ENCODE measurements around the gene C9orf78. TPM values are rescaled to one million over a fixed set of nuclear protein-coding genes. Genes with fewer than 3 reads are reported as not detected.

Gene C9orf78
- total and polyA plus RNA-seq, 2 experiments from 2014 or later: 46.8 to 80.7 TPM

GRCh38 chr9:129880654-129881546, 45.8 kb upstream of the C9orf78 start:
- H3K9me2 ChIP-seq (ENCODE audit: insufficient read depth): no peaks in the 10 kb centered on the region
- no peaks in the 10 kb centered on the region for H3K9me3 ChIP-seq (ENCODE audit: low read depth)
- no peak overlapping the region for H3K4me3 ChIP-seq
- H3F3A ChIP-seq (ENCODE audit: insufficient read depth): peaks cover 10% of the 10 kb centered on the region; the same call in 1 of the 2 replicates
- H3K27ac ChIP-seq: no peak overlapping the region
- TF ChIP-seq EZH2 (IDR thresholded peaks at IDR 0.05; ENCODE audit: insufficient read depth, poor library complexity, severe bottlenecking): no peak
- TF ChIP-seq EZH2phosphoT487 (IDR thresholded peaks at IDR 0.05; ENCODE audit: insufficient read depth, low read depth): no peak
- H3K79me2 ChIP-seq (ENCODE audit: insufficient read depth): no peaks in the 10 kb centered on the region
- 85 to 87% methylated on average over 27 to 28 of the region's 28 CpGs for WGBS, 2 experiments (ENCODE audit: low coverage in 1 of 2, low lambda C conversion rate in 2 of 2, missing lambda C conversion rate in 2 of 2)
- H2AFZ ChIP-seq: no peak overlapping the region
- in situ Hi-C loops (cut with MboI): loop anchor here (25.0 kb wide), 3 partner anchors 181 to 456 kb away; partner anchors contain the start of gene GPR107
- no peaks in the 10 kb centered on the region for H3K27me3 ChIP-seq (replicated peaks; ENCODE audit: insufficient read depth)
- no peak for DNase-seq
- H3K4me1 ChIP-seq (ENCODE audit: insufficient read depth): peaks cover 16% of the 10 kb centered on the region
- no peaks in the 10 kb centered on the region for H4K20me1 ChIP-seq (ENCODE audit: insufficient read depth)
- no peak overlapping the region for H3K4me2 ChIP-seq (ENCODE audit: unreplicated experiment)
- H3K9ac ChIP-seq: no peak overlapping the region
- H3K36me3 ChIP-seq (ENCODE audit: low read depth): no peaks in the 10 kb centered on the region

GRCh38 chr9:129879991-129880653, 45.0 kb upstream of the C9orf78 start:
- in situ Hi-C loops (cut with MboI): loop anchor here (25.0 kb wide), 3 partner anchors 182 to 457 kb away; partner anchors contain the start of gene GPR107
- H3K9me3 ChIP-seq (ENCODE audit: low read depth): no peaks in the 10 kb centered on the region
- H3K79me2 ChIP-seq (ENCODE audit: insufficient read depth): no peaks in the 10 kb centered on the region
- H3K4me1 ChIP-seq (ENCODE audit: insufficient read depth): peaks cover 12% of the 10 kb centered on the region
- no peak overlapping the region for H2AFZ ChIP-seq
- no peaks in the 10 kb centered on the region; the same call in 1 of the 2 replicates for H3K36me3 ChIP-seq (ENCODE audit: low read depth)
- no peaks in the 10 kb centered on the region for H3K9me2 ChIP-seq (ENCODE audit: insufficient read depth)
- TF ChIP-seq EZH2phosphoT487 (IDR thresholded peaks at IDR 0.05; ENCODE audit: insufficient read depth, low read depth) (no peak), EZH2 (IDR thresholded peaks at IDR 0.05; ENCODE audit: insufficient read depth, poor library complexity, severe bottlenecking) (no peak)
- no peaks in the 10 kb centered on the region for H4K20me1 ChIP-seq (ENCODE audit: insufficient read depth)
- H3K27me3 ChIP-seq (replicated peaks; ENCODE audit: insufficient read depth): no peaks in the 10 kb centered on the region
- no peak for DNase-seq
- no peak overlapping the region for H3K27ac ChIP-seq
- no peak overlapping the region for H3K9ac ChIP-seq
- WGBS, 2 experiments (ENCODE audit: low coverage in 1 of 2, low lambda C conversion rate in 2 of 2, missing lambda C conversion rate in 2 of 2): 89 to 94% methylated on average over 29 to 31 of the region's 31 CpGs
- no peak overlapping the region for H3K4me3 ChIP-seq
- H3F3A ChIP-seq (ENCODE audit: insufficient read depth): peaks cover 6% of the 10 kb centered on the region; the same call in 1 of the 2 replicates
- H3K4me2 ChIP-seq (ENCODE audit: unreplicated experiment): no peak overlapping the region

- Histone ChIP-seq H3K4me3 (no peak overlapping the region), H3F3A (ENCODE audit: insufficient read depth) (no peaks in the 10 kb centered on the region), H3K9ac (no peak overlapping the region), H3K9me3 (ENCODE audit: low read depth) (no peaks in the 10 kb centered on the region), H3K9me2 (ENCODE audit: insufficient read depth) (no peaks in the 10 kb centered on the region), H4K20me1 (ENCODE audit: insufficient read depth) (no peaks in the 10 kb centered on the region), H3K27ac (no peak overlapping the region), H3K4me2 (ENCODE audit: unreplicated experiment) (no peak overlapping the region), H3K36me3 (ENCODE audit: low read depth) (no peaks in the 10 kb centered on the region; the same call in 1 of the 2 replicates), H3K27me3 (replicated peaks; ENCODE audit: insufficient read depth) (no peaks in the 10 kb centered on the region), H2AFZ (no peak overlapping the region), H3K4me1 (ENCODE audit: insufficient read depth) (peaks cover 4% of the 10 kb centered on the region), H3K79me2 (ENCODE audit: insufficient read depth) (no peaks in the 10 kb centered on the region)
- 93 to 94% methylated on average over 17 of the region's 17 CpGs for WGBS, 2 experiments (ENCODE audit: low coverage in 1 of 2, low lambda C conversion rate in 2 of 2, missing lambda C conversion rate in 2 of 2)
- in situ Hi-C loops (cut with MboI): loop anchor here (25.0 kb wide), 3 partner anchors 183 to 458 kb away; partner anchors contain the start of gene GPR107
- TF ChIP-seq EZH2phosphoT487 (IDR thresholded peaks at IDR 0.05; ENCODE audit: insufficient read depth, low read depth) (no peak), EZH2 (IDR thresholded peaks at IDR 0.05; ENCODE audit: insufficient read depth, poor library complexity, severe bottlenecking) (no peak)
- DNase-seq: no peak
These were observed 44.1 kb upstream of the C9orf78 start for GRCh38 chr9:129879103-129879699.

- Histone ChIP-seq H3K9me2 (ENCODE audit: insufficient read depth) (no peaks in the 10 kb centered on the region), H3K27me3 (replicated peaks; ENCODE audit: insufficient read depth) (no peaks in the 10 kb centered on the region), H3K9me3 (ENCODE audit: low read depth) (no peaks in the 10 kb centered on the region), H3K79me2 (ENCODE audit: insufficient read depth) (no peaks in the 10 kb centered on the region), H3F3A (ENCODE audit: insufficient read depth) (no peaks in the 10 kb centered on the region), H2AFZ (no peak overlapping the region), H3K4me1 (ENCODE audit: insufficient read depth) (no peaks in the 10 kb centered on the region), H3K36me3 (ENCODE audit: low read depth) (no peaks in the 10 kb centered on the region; the same call in 1 of the 2 replicates), H3K9ac (no peak overlapping the region), H3K4me3 (no peak overlapping the region), H4K20me1 (ENCODE audit: insufficient read depth) (no peaks in the 10 kb centered on the region), H3K27ac (no peak overlapping the region), H3K4me2 (ENCODE audit: unreplicated experiment) (no peak overlapping the region)
- TF ChIP-seq EZH2 (IDR thresholded peaks at IDR 0.05; ENCODE audit: insufficient read depth, poor library complexity, severe bottlenecking): no peak
- WGBS, 2 experiments (ENCODE audit: low coverage in 1 of 2, low lambda C conversion rate in 2 of 2, missing lambda C conversion rate in 2 of 2): 95 to 98% methylated on average over 11 of the region's 11 CpGs
- DNase-seq: no peak
- in situ Hi-C loops (cut with MboI): loop anchor here (25.0 kb wide), 3 partner anchors 184 to 459 kb away; partner anchors contain the start of gene GPR107
These were observed 43.2 kb upstream of the C9orf78 start for GRCh38 chr9:129878291-129878690.
